Panc1 (cell line): ENCODE data around the gene TAAR2. TPM values are rescaled to one million over a fixed set of nuclear protein-coding genes. Genes with fewer than 3 reads are reported as not detected.

ENCODE experiments used
- ATAC-seq: fragments of 200-7000 bp; cut with Tn5 transposase; 2 replicates; pipeline ENCODE4 v1.9.1; 2020; ENCODE audit warnings: mild to moderate bottlenecking, moderate library complexity
- BruUV-seq: library from RNA; stranded (reverse); fragments of 400-500 nt; replicated peaks from 2 replicates; lab custom pipeline; 2021; lab: Mats Ljungman, UMichigan
- CTCF ChIA-PET: fragments of 300-600 bp; sonication (Branson Sonifier 250); formaldehyde crosslinking; loops from one replicate; lab custom pipeline; 2022; ENCODE audit warnings: antibody characterized with exemption; lab: Charles Lee
- POLR2A ChIA-PET: fragments of 300-600 bp; sonication (Branson Sonifier 250); formaldehyde crosslinking; loops from one replicate; lab custom pipeline; 2022; ENCODE audit warnings: antibody characterized with exemption; lab: Charles Lee
- DNase-seq: peaks from one replicate; pipeline ENCODE4 v3.0.0-alpha.2; 2010; ENCODE audit warnings: low read depth, low spot score
- H3K27ac ChIP-seq: 2 replicates; pipeline ENCODE4 v1.5.1; 2011; ENCODE audit warnings: mild to moderate bottlenecking, low read length, inconsistent platforms
- H3K27me3 ChIP-seq: fragments of 200-500 bp; sonication (Bioruptor generic); 2 replicates; pipeline ENCODE4 v1.6.0; 2014; ENCODE audit warnings: low read length, inconsistent platforms; ENCODE audit not compliant: control insufficient read depth, insufficient read depth
- H3K36me3 ChIP-seq: fragments of 200-500 bp; sonication (Bioruptor generic); 2 replicates; pipeline ENCODE4 v1.5.1; 2014; ENCODE audit warnings: inconsistent platforms, mild to moderate bottlenecking, low read length, moderate library complexity; ENCODE audit not compliant: control insufficient read depth, insufficient read depth
- H3K4me1 ChIP-seq: 2 replicates; pipeline ENCODE4 v1.5.1; 2011; ENCODE audit warnings: inconsistent platforms, mild to moderate bottlenecking, low read length, moderate library complexity; ENCODE audit not compliant: control insufficient read depth, insufficient read depth
- H3K4me3 ChIP-seq, 2 experiments: 2 replicates each; pipeline ENCODE4 v1.5.1; 2011 to 2012; ENCODE audit warnings: low read depth in 2 of 2, low read length in 2 of 2, mild to moderate bottlenecking in 2 of 2, inconsistent platforms in 1 of 2, moderate library complexity in 1 of 2
- H3K9me3 ChIP-seq: fragments of 200-500 bp; sonication (Bioruptor generic); 2 replicates; pipeline ENCODE4 v1.5.1; 2014; ENCODE audit warnings: low read depth, mild to moderate bottlenecking, inconsistent platforms, low read length, moderate library complexity; ENCODE audit not compliant: control insufficient read depth, insufficient read depth
- CTCF ChIP-seq: fragments of 450-650 bp; IDR thresholded peaks from 2 replicates; pipeline ENCODE4 v1.5.1; 2017; ENCODE audit warnings: mild to moderate bottlenecking
- POLR2AphosphoS5 ChIP-seq: IDR thresholded peaks from 2 replicates; pipeline ENCODE4 v1.6.1; 2012; ENCODE audit warnings: mild to moderate bottlenecking, low read depth, low read length, moderate library complexity
- REST ChIP-seq, 2 experiments: IDR thresholded peaks; 2 replicates each; pipeline ENCODE4 v1.6.1; 2011 to 2012; ENCODE audit warnings: low read depth in 2 of 2, control low read depth in 1 of 2, low read length in 1 of 2, mild to moderate bottlenecking in 1 of 2, moderate library complexity in 1 of 2; ENCODE audit not compliant: insufficient read depth in 1 of 2
- SIN3A ChIP-seq: IDR thresholded peaks from 2 replicates; pipeline ENCODE4 v1.6.1; 2012; ENCODE audit warnings: low read depth, mild to moderate bottlenecking, low read length, moderate library complexity, borderline replicate concordance; ENCODE audit not compliant: insufficient read depth
- TCF7L2 ChIP-seq: IDR thresholded peaks from 2 replicates; pipeline ENCODE4 v1.6.1; 2011; ENCODE audit warnings: mild to moderate bottlenecking, low read depth, low read length, inconsistent platforms
- in situ Hi-C: cut with HindIII; loops from 2 replicates; pipeline ENCODE4 v1.10.0; 2016; ENCODE audit warnings: low sequenced_read_pairs, low pct_unique_long_range_greater_than_20kb
- intact Hi-C: fragments of 100-400 bp; cut with micrococcal nuclease; formaldehyde crosslinking; loops from one replicate; pipeline ENCODE4 v1.10.0; 2022; ENCODE audit not compliant: unreplicated experiment
- total RNA-seq: library from RNA; stranded (reverse); gene quantifications from one replicate; pipeline ENCODE4 v1.2.1, GENCODE V29; 2021; ENCODE audit not compliant: unreplicated experiment

Gene TAAR2
- total RNA-seq, 1 experiment from 2014 or later, result not detected

GRCh38 chr6:132584698-132585097 is 39.4 kb downstream of the TAAR2 start:
- Histone ChIP-seq H3K27me3 (no peaks in the 10 kb centered on the region; the same call in 1 of the 2 replicates), H3K9me3 (no peaks in the 10 kb centered on the region), H3K4me1 (no peaks in the 10 kb centered on the region), H3K36me3 (no peaks in the 10 kb centered on the region), H3K27ac (no peak overlapping the region), H3K4me3 (no peak overlapping the region)
- in situ Hi-C loops, result no loop called here
- no TSS peak for BruUV-seq
- CTCF ChIA-PET, result no interaction called here
- DNase-seq (no peak), ATAC-seq (no peak)
- TF ChIP-seq CTCF (no peak), POLR2AphosphoS5 (no peak), REST (IDR thresholded peaks at IDR 0.05; ENCODE audit: insufficient read depth in 1 of 2, low read depth in 2 of 2, low read length in 1 of 2) (no peak), TCF7L2 (no peak), SIN3A (no peak)
- intact Hi-C loops, result no loop called here
- POLR2A ChIA-PET, result no interaction called here

- in situ Hi-C loops (no loop called here), intact Hi-C loops (no loop called here)
- Histone ChIP-seq H3K9me3 (no peaks in the 10 kb centered on the region), H3K27me3 (no peaks in the 10 kb centered on the region), H3K4me3 (no peak overlapping the region), H3K27ac (no peak overlapping the region), H3K36me3 (no peaks in the 10 kb centered on the region), H3K4me1 (no peaks in the 10 kb centered on the region)
- DNase-seq, result no peak
- BruUV-seq, result no TSS peak
- ChIA-PET POLR2A (no interaction called here), CTCF (no interaction called here)
- TF ChIP-seq TCF7L2 (no peak), POLR2AphosphoS5 (no peak), SIN3A (no peak), REST (IDR thresholded peaks at IDR 0.05; ENCODE audit: insufficient read depth in 1 of 2, low read depth in 2 of 2, low read length in 1 of 2) (no peak)
- ATAC-seq, result no peak
These were observed 52.3 kb downstream of the TAAR2 start for GRCh38 chr6:132571774-132572173.
